Measurements from ENCODE around the gene NBPF20.
A peak's percentile ranks its signal among the peaks of the same experiment; 100 is the strongest.
"Not testable (repeated sequence)": the region's sequence is repeated elsewhere in the genome, so short reads cannot be mapped to it uniquely, and the experiment has no call there.

NBPF20 gene, protein sequence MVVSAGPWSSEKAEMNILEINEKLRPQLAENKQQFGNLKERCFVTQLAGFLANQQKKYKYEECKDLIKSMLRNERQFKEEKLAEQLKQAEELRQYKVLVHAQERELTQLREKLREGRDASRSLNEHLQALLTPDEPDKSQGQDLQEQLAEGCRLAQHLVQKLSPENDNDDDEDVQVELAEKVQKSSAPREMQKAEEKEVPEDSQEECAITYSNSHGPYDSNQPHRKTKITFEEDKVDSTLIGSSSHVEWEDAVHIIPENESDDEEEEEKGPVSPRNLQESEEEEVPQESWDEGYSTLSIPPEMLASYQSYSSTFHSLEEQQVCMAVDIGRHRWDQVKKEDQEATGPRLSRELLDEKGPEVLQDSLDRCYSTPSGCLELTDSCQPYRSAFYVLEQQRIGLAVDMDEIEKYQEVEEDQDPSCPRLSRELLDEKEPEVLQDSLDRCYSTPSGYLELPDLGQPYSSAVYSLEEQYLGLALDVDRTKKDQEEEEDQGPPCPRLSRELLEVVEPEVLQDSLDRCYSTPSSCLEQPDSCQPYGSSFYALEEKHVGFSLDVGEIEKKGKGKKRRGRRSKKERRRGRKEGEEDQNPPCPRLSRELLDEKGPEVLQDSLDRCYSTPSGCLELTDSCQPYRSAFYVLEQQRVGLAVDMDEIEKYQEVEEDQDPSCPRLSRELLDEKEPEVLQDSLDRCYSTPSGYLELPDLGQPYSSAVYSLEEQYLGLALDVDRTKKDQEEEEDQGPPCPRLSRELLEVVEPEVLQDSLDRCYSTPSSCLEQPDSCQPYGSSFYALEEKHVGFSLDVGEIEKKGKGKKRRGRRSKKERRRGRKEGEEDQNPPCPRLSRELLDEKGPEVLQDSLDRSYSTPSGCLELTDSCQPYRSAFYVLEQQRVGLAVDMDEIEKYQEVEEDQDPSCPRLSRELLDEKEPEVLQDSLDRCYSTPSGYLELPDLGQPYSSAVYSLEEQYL (N-terminal part only)

DNA sequence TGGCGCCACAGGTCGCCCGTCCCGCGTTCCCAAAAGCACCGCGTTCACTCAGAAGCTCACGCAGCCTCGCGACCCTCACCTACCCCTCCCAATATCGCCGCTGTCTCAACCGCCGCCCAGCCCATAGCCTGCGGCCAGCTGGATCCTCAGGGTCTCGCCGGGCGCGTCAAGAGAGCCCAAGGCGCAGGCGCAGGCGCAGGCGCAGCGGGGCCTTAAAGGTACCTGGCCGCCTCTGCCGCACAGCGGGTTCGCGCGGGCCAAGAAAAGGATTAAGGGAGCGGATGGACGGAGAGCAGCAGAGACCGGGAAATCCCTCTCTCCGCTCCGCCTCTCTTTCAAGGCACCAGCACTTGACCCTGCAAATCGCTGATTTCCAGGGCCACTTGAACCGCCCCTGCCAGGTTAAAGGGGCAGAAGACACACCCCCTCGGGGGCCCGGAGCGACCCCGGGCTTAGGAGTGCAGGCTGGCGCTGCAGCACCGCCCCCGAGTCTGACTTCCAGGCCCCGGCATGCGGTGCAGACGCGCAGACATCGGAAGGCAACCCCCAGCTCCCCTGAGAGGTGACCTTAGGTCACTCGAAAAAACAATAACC, at the start of gene NBPF20:
Gene NBPF20 (minus strand): TSS at position 168 of the 594 bp plus-strand sequence. CDS start 20,331 bp downstream, outside the sequence.
- peak; percentile 67 for DNase-seq (ENCODE audit: low read depth)

DNA sequence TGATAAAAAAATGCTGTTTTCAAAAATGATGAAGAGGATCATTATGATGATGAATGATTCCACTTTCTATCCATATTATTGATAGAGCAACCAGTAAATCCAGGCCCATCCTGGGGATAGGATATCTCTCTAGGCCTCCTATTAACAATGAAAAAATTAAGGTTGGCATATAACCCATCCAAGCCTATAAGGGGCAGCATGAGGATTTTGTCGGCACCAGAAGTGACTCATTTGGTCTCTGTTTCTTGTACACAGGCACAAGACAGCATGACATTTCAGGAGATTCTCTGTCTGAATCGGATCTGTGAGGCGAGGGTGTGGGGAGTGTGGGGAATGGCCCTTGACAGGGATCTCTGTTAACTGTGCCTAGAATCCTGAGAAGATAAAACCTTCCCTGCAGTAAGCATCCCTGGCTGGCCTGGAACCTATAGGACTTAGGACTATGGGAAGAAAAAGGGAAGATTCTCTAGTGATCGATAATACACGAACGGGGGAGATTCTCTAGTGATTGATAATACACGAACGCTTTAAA, 49.5 kb upstream of the NBPF20 start:
- not testable (repeated sequence) for DNase-seq (ENCODE audit: low read depth)

DNA sequence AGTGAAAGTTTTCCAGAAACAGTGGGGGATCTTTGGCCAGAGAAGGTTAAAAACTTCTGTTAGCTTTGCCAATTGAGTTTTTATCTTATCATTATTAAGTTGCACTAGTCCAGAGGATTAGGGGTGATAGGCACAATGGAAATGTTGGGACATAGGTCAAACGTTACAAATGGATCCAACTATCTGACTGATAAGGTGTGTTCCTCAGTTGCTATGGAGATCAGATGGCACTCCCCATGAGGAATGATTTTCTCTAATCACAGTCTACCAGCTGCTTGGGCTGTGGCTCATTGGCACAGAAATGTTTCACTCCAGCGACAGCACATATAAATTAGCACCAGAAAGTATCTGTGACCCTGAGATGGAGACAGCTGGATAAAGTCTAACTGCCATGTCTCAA, 47.3 kb upstream of the NBPF20 start:
- DNase-seq (ENCODE audit: low read depth), result not testable (repeated sequence)

DNA sequence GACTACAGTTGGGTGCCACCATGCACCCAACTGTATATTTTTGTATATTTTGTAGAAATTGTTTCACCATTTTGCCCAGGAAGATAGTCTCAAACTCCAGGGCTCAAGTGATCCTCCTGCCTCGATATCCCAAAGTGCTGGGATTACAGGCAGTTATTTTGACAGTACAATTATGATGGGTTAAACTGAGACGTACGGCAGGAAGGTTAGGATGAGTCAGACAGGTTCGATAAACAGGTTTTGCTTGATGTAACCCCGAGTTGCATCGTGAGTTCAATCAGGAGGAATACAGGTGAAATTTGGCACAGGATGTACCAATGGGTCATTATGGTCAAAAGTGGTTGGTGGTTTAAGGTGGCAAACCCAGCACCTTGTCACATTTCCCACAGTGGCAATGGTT, 46.0 kb upstream of the NBPF20 start:
- DNase-seq (ENCODE audit: low read depth), result not testable (repeated sequence)

DNA sequence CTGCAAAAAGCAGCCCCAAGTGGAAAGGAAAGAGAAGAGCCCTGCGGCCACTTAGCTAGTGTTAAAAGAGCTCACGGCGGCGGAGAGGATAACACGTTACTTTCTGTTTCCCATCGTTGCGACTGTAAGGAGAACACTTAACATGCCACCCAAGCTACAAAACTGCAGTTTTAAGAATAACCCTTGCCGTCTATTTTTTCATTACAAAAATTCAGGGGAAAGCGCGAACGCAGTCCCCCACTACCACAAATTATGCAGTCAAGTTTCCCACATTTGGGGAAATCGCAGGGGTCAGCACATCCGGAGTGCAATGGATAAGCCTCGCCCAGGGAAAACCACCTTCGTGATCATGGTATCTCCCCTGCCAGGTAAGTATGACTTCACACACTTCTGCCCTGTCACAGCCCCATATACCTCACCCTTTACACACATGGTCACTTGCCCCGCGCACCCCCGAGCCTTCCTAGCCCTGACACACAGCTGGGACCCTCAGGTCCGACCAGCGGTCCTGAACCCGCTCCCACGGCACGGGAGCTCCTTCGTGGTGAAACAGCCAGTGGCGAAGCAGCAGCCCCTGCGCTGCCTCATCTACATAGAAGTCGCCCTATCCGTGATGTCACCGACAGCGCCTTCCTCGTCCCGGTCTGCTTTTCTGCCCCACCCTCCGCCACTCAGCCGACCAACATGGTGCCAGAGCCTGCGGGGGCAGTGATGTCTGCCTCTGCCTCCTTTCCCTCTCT, 40.2 kb upstream of the NBPF20 start:
- DNase-seq (ENCODE audit: low read depth), result peak; percentile 40

DNA sequence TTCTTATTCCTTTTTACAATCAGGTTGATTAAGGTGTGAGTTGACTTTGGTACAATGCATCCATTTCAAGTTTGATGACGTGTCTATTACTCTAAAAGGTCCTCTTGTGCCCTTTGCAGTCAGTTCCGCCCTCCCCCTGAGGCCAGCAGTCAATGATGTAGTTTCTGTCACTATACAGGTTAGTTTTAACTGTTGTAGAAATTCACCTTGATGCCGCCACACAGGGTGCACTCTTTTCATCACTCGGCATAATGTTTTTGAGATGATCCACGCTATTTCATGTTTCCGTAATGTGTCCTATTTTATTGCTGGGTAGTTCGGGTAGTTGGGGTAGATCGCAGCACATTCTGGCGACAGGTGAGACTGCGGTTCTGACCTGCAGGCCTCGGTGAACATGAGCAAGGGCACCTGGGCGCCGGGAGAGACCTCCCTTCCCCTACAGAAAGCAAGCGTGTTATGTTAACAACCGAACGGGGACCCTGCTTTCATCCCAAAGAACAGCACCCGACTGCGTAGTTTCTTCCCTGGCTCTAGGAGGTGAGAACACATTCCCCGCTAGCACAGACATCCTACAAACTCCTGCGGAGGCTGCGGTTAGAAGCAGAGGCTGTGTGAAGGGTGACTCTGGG, 39.4 kb upstream of the NBPF20 start:
- not testable (repeated sequence) for DNase-seq (ENCODE audit: low read depth)

DNA sequence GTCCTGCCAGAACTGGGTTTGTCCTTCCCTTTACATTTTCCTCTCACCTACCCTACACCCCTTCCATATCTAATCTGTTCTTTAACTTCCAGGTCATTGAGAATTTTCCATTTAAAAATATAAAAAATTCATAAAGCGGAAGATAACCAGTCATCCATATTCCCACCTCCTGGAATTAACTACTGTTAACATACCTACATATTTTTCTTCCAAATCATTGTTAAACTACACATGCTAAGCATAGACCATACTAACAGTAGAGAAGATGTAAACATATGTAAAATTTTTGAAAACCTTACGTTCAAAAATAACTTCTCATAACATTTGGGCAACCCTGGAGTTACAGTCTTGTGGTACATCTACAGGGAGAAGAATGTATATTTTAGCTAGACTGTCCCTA, 38.6 kb upstream of the NBPF20 start:
- not testable (repeated sequence) for DNase-seq (ENCODE audit: low read depth)

DNA sequence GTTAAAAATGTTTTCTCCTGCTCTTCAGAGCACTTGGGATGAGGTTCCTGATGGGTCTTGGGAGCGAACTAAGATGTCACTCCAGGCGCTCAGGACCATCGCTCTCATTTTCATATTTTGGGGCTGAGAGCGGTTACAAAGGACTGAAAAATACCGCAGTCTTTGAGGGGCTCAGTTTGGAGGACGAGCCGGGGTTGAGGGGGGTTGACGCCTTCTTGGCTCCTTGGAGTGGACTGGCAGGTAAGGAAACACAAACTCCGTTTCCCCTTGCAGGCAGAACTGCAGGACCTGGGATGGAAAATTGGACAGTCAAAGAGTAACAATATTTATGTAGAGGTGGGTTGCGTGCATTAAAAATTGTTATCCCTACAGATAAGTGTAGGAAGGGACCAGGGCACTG, 35.3 kb upstream of the NBPF20 start:
- not testable (repeated sequence) for DNase-seq (ENCODE audit: low read depth)

DNA sequence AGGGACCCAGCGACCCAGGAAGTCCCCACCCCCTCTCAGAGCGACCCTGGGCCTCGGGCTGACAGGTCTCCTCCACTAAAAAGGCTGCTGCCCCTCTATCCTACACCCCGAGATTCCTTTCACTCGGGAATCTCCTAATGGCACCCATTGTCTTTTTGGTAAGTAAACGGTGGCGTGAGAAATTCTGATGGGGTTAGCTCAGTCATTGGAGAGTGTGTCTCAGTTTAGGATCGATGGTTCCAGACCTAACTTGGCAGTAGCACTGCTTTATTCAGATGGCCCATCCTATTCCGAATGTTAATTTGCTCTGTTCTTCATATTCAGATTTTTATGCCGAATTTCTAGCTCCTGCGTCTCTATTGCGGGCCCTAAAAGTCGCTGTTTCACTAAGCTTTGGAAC, 34.6 kb upstream of the NBPF20 start:
- not testable (repeated sequence) for DNase-seq (ENCODE audit: low read depth)

DNA sequence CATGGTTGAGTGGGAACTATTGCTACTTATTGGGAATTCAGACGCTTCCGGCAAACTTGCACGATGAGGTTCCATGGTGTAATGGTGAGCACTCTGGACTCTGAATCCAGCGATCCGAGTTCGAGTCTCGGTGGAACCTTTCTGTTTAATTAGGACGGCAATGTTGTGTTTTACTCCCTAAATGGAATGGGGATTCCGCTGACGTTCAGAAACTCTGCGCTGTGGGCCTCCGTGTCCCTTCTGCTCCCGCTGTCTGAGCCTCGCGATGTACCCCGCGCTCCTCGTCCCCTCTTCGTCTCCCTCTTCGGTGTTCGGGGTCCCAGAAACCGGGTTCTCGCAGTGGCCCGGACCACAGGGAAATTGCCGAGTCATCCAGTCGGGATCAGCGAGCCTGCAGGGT, 34.2 kb upstream of the NBPF20 start:
- DNase-seq (ENCODE audit: low read depth), result not testable (repeated sequence)

DNA sequence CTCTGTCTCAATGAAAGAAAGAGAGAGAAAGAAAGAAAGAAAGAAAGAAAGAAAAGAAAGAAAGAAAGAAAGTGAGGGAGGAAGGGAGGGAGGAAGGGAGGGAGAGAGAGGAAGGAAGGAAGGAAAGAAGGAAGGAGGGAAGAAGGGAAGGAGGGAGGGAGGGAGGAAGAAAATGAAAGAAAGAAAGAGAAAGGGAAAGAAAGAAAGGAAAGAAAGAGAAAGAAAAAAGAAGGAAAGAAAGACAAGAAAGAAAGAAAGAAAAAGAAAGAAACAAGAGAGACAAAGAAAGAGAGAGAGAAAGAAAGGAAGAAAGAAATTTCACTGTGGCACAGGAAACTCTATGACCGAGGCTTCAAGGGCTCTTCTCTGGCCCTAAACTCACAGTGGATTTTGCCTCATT, 33.7 kb upstream of the NBPF20 start:
- DNase-seq (ENCODE audit: low read depth), result not testable (repeated sequence)

DNA sequence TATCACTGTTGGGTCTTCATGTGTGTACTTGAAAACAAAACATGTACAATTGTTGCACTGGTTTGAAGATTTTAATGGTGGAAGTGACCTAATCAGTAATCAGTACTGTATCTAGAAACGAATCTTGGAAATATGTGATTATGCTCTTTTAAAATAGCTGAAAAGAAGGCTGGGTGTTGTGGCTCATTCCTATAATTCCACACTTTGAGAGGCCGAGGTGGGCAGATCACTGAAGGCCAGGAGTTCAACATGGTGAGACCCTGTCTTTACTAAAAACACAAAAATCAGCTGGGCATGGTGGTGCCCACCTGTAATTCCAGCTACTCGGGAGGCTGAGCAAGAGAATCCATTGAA, 29.4 kb upstream of the NBPF20 start:
- not testable (repeated sequence) for DNase-seq (ENCODE audit: low read depth)

DNA sequence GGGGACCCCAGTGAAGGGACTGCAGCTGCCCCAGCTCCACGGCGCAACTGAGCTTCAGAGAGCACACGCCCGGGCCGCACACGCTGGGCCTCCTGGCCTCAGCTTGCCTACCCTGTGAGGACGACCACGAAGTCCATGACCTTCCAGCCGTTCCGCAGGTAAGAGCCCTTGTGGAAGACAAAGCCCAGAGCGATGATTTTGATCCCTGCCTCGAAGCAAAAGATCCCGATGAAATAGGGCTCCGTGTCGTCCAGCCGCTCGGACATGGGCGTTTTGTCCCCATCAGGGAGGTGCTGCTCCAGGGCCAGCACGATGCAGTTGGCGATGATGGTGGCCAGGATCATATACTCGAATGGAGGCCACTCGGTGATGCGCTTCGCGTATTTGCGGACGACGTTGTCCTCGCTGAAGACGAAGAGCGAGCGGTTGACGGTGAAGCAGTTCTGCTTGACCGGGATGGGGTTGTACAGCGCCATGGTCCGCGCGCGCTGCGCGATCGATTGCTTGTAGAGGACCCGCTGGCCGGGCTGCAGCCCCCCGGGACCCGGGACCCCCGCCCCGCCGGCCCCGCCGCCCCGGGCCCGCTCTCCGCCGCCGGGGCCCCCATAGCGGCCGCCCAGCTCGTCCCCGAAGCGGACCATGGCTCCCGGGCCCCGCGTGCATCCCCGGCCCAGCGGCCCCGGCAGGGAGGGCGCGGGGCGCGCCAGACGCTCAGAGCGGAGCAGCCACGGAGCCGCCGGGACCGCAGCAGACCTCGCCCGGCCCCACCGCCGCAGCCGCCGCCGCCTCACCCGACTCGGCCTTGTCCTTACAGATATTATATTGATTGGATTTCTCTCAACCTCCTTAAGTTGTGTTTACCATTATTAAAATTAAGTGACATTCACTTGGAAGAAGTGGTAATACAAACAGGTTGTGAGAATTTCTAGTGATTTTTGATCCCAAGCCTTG, 28.7 kb upstream of the NBPF20 start:
- not testable (repeated sequence) for DNase-seq (ENCODE audit: low read depth)

DNA sequence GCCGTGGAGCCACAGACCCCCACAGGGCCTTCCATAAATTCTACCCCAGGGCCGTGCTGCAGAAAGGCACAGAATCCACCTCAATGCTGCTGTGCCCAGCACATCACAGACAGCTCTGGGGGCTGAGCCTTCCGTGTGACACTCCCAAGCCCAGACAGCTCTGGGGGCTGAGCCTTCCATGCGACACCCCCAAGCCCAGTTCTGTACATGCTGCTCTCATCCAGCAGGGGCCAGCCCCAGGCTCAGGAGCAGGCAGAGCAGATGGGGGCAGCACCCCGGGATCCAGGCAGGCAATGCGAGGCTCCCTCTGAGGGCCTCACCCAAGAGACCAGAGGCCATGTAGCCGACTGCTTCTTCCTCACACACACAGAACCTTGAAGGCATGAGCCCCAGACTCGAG, 27.1 kb upstream of the NBPF20 start:
- DNase-seq (ENCODE audit: low read depth), result not testable (repeated sequence)

DNA sequence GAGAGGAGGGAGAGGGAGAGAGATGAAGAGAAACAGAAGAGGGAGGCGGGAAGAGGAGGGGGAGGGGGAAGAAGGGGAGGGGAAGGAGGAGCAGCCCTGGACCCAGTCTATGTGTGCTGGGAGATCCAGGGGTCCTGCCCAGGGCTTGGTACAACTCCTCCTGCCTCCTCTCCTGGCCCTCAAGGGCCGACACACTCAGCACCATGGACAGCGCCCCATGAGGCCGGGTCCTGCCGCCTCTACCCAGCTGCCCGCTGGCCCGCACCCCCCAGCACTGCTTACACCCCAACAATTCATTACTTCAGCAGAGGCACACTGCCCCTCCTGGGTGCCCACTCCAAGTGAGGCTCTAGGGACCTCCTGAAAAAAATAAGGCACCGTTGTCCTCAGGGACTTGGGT, 26.5 kb upstream of the NBPF20 start:
- DNase-seq (ENCODE audit: low read depth), result not testable (repeated sequence)

DNA sequence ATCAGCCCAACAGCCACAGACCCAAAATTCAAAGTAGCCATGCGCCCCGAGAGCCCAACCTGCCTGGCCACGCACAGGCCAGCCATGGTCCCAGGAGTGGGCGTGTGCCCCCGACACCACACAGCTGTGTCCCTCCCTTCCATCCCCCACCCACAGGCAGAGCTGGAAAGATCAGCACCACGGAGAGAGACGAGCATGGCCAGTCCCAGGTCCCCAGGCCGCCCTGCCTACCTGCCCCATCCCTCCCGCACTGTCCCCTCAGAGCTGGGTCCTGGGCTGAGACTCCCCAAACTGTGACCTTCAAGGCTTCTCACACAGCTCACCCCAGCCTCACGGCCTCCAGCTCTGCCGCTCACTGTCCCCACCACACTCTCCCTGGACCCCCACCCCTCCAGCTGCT, 19.8 kb upstream of the NBPF20 start:
- DNase-seq (ENCODE audit: low read depth), result not testable (repeated sequence)

DNA sequence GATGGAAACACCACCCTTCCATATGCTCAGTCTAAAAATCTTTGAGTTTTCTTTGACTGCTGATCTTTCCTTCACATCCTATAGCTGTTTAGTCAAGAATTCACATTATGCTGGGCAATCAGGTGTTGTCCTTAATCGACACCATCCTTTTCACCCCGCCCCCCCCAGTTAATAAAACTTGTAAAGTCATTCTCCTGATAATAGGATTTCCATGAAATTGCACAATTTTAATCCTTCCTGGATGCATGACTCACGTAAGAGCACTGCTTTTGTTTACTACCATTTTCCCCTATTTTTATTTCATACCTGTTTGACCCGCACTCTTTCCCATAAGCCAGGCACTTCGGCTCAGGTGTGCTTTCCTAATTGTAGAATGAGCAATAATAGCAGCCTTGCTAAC, 16.9 kb upstream of the NBPF20 start:
- not testable (repeated sequence) for DNase-seq (ENCODE audit: low read depth)

DNA sequence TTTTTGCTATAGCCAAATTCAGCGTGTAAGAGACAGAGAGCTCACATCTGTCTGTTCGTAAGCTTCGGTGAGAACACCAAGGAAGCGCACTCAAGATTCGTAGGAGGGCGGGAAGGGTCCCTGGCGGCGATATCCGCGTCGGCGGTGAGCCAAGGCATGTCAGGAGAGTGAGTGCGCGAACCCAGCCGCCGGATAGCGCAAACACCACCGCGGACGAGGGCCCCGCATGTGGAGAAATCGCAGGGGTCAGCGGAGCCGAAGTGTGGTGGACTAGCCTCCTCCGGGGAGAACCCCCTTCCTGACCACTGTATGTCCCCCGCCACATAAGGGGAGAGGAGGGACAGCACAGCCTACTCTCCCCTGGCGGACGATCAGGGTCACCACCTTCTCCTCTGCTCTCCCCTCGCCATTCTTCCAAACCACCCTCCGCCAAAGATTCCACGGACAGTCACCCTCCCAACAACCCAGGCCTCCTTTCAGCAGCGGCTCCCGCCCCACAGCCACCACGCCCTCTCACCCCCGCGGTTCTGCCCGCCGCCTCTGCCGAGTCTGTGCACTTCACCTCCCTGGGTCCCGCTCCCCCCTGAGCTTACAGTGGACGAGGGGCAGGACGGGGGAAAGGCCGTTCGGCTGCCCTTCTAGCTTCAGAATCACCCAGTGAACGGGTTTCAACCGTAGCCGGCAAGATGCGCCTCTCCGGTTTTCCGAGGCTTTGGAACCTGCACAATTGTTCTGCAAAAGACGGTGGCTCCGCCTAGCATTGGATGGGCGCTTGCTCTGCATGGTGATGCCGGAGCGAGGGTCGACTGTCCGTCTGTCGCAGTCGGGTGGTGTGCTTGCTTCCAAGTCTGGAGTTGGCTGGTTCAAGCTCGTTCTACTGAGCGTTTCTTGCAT, 6.2 kb upstream of the NBPF20 start:
- not testable (repeated sequence) for DNase-seq (ENCODE audit: low read depth)

DNA sequence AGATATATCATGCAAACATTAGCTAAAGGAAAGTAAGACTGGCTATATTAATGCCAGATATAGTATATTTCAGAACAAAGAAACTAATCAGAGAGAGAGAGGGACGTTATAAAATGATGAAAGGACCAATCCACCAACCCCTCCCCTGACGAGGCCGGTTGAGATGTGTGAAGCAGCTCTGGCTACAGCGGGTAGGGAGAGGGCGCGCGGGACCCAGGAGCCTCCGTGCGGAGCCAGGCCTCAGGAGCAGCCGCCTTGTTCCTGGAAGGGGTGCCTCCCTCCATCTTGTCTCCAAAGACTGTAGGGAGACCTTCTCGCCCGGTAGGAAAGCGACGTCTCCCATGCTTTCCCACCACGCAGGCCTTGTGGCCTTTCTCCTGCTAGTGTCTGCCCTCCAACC, 5.4 kb upstream of the NBPF20 start:
- DNase-seq (ENCODE audit: low read depth), result not testable (repeated sequence)

Data from activated gamma-delta T cell treated with anti-CD3 and anti-CD28 coated beads, Interleukin-2, amount 50 U/mL, for 16 hours (primary cell).